HG02763 (cell line): ENCODE results near the gene KRT71.

Experiments used
- ATAC-seq: cut with Tn5 transposase; IDR thresholded peaks from one replicate; pipeline ENCODE4 v1.9.1; 2021; ENCODE audit warnings: mild to moderate bottlenecking, moderate library complexity; ENCODE audit not compliant: unreplicated experiment

KRT71 gene

GRCh38 chr12:52523824-52524223 lies 29.1 kb downstream of the KRT71 start:
- ATAC-seq = no peak

- ATAC-seq = no peak
Observed at GRCh38 chr12:52522346-52523011, 30.5 kb downstream of the KRT71 start.

- no peak for ATAC-seq
Observed at GRCh38 chr12:52521568-52522266, 31.2 kb downstream of the KRT71 start.

- ATAC-seq = no peak
Observed at GRCh38 chr12:52521175-52521567, 31.8 kb downstream of the KRT71 start.

- no peak for ATAC-seq
Observed at GRCh38 chr12:52519826-52520662, 32.9 kb downstream of the KRT71 start, which contains the start of gene KRT5. Gene KRT5 (minus strand): TSS chr12:52520394. CDS start chr12:52520296, 98 bp downstream.

GRCh38 chr12:52519387-52519703 lies 33.6 kb downstream of the KRT71 start:
- no peak for ATAC-seq

GRCh38 chr12:52518574-52519386 lies 34.2 kb downstream of the KRT71 start:
- ATAC-seq = no peak

GRCh38 chr12:52517888-52518287 lies 35.1 kb downstream of the KRT71 start:
- no peak for ATAC-seq

- ATAC-seq = no peak
Observed at GRCh38 chr12:52517005-52517835, 35.7 kb downstream of the KRT71 start.

- no peak for ATAC-seq
Observed at GRCh38 chr12:52515927-52516831, 36.8 kb downstream of the KRT71 start.

- ATAC-seq = no peak
Observed at GRCh38 chr12:52515319-52515646, 37.7 kb downstream of the KRT71 start.

GRCh38 chr12:52514471-52515318 lies 38.2 kb downstream of the KRT71 start:
- ATAC-seq = no peak

GRCh38 chr12:52513736-52514135 lies 39.2 kb downstream of the KRT71 start:
- no peak for ATAC-seq

- ATAC-seq = no peak
Observed at GRCh38 chr12:52508211-52508610, 44.7 kb downstream of the KRT71 start.

GRCh38 chr12:52506858-52507715 lies 45.9 kb downstream of the KRT71 start:
- no peak for ATAC-seq

- ATAC-seq = no peak
Observed at GRCh38 chr12:52502877-52503276, 50.1 kb downstream of the KRT71 start.

GRCh38 chr12:52501490-52501889 lies 51.5 kb downstream of the KRT71 start:
- ATAC-seq = no peak
